GM12891 (cell line): ENCODE results near the gene SLC15A3.

Experiments used
- POLR2A ChIP-seq: IDR thresholded peaks from 2 replicates; pipeline ENCODE4 v1.6.1; 2011; ENCODE audit warnings: low read depth, low read length, control low read depth
- POLR2AphosphoS5 ChIP-seq: IDR thresholded peaks from 2 replicates; pipeline ENCODE4 v1.6.1; 2011; ENCODE audit warnings: low read depth, low read length, control low read depth
- SPI1 ChIP-seq: IDR thresholded peaks from 2 replicates; pipeline ENCODE4 v1.6.1; 2011; ENCODE audit warnings: low read depth, low read length, control low read depth

- no peak for TF ChIP-seq POLR2A
- no peak for TF ChIP-seq POLR2AphosphoS5
- TF ChIP-seq SPI1 = no peak
These were observed 43.2 kb downstream of the SLC15A3 start for GRCh38 chr11:60908803-60909202.
